ENCODE measurements around the gene PSORS1C1.
"Not testable (repeated sequence)": the region's sequence is repeated elsewhere in the genome, so short reads cannot be mapped to it uniquely, and the experiment has no call there.

PSORS1C1 gene

DNA sequence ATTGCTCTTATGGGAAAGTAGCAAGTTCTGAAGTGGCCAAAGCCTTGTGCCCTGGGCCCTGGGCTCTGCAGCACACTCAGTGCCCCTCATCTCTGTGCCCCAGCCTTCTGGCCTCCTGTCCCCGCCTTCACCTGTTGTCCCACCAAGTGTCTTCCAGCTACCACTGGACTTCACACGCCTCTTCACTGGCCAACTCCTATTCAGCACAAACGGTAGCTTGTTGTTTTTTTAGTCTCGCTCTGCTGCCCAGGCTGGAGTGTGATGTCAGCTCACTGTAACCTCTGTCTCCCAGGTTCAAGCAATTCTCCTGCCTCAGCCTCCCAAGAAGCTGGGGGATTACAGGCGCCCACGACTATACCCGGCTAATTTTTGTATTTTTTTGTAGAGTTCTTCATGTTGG is 38.2 kb downstream of the PSORS1C1 start:
- in situ Hi-C loops (cut with MboI; ENCODE audit: low sequenced_read_pairs): no loop called here

DNA sequence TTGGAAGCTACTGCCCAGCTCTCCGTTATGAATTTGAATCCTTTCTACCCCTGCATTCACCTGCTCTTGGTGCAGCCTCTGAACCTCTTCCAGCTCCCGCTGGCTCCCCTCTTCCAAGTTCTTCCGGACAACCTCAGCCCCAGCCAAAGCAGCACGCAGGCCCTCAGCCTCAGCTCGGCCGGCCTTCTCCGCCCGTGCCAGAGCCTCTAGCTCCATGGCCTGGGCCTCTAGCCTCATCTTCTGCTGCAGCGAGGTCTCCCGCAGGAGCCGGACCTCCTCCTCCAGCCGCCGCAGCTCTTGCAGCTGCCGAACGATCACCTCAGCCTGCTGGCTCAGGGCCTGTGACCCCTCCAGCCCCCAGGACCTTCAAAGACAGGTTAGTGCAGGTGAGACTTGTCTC is 39.8 kb downstream of the PSORS1C1 start:
- in situ Hi-C loops (cut with MboI; ENCODE audit: low sequenced_read_pairs): no loop called here

DNA sequence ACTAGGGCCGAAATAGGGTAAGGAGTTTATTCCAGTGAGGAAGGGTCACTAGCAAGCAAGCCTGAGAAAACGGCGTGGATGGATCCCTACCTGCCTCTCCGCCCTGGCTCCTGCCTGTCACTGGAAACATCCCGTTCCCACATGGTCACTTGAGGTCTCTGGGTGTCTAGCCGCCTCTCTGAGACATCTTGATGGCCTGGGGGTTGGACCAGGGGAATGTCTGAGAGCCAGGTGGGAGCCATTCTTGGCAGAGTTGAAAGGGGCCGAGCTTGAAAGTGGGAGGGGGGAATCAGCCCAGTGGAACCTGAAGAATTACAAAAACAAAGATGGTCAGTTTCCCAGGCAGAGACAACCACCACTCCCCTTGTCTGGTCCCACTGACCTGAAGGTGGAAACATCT is 42.0 kb downstream of the PSORS1C1 start:
- in situ Hi-C loops (cut with MboI; ENCODE audit: low sequenced_read_pairs): no loop called here

DNA sequence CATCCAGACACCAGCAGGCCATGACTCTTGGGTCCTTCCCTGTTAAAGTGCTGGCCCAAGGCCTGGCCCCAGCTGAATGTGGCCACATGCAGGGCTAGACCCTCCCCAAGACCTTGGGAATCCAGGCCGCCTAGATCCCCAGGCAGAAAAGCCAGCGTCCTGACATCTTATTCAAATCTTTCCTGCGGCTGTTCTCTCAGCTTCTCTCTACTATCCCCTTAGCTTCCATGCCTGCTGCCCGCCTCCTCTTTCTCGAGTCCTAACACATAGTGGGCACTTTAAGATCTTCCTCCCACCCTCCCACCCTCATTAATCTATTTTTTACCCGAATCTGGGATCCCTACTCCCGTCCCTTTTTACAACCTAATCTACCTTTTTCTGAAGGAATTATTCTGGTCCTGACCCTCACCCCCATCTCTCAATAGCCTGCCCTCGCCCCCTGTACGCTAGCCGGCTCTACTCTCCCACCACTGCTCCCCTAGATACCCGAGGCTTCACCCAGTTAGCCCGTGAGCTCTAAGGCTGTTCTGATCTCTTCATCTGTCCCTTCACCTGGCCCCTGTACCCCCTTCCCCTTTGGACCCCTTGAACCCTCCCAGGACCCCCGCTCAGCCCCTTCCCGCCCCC is 43.0 kb downstream of the PSORS1C1 start, which contains the start of gene CCHCR1:
Gene CCHCR1, minus strand, starts transcription at position 290 of the 627 bp plus-strand sequence. Its CDS starts 202 bp downstream, at position 88.
- in situ Hi-C loops (cut with MboI; ENCODE audit: low sequenced_read_pairs): no loop called here

DNA sequence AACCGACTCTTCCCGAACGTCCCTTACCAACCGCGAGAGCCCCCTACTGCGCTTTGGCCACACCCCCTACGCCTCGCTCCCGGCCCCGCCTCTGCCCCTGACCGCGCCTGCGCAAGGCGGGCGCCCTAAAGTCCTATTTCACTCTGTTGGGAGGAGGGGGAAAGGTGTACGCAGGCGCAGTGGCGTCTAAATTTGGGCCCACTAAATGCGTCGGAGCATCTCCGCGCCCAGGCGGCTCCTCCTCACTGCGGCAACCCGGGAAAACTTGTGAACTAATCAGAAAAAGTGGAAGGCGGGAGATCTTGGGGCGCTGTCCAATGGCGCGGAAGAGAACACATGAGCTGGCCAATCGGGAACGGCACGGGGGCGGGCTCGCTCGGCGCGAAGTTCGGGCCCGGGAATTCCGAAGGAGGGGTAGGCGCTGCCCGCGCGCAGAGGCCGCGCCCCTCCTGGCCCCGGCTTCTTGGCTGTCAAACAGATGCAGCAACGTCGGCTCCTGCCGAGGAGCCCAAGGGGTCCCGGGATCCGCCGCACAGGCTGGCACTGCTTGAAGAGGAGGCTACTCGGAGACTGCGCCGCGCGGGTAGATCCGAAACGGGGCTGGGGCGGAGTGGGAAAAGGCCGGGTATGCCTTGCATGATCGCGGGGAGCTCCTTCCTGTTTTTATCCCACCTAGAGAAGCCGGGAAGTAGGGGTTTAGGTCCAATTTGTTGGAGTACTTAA is 43.7 kb downstream of the PSORS1C1 start, which contains the start of gene TCF19:
Gene TCF19, plus strand, starts transcription at position 450 of the 723 bp plus-strand sequence. CDS start 881 bp downstream, outside the sequence.
- in situ Hi-C loops (cut with MboI; ENCODE audit: low sequenced_read_pairs): no loop called here

DNA sequence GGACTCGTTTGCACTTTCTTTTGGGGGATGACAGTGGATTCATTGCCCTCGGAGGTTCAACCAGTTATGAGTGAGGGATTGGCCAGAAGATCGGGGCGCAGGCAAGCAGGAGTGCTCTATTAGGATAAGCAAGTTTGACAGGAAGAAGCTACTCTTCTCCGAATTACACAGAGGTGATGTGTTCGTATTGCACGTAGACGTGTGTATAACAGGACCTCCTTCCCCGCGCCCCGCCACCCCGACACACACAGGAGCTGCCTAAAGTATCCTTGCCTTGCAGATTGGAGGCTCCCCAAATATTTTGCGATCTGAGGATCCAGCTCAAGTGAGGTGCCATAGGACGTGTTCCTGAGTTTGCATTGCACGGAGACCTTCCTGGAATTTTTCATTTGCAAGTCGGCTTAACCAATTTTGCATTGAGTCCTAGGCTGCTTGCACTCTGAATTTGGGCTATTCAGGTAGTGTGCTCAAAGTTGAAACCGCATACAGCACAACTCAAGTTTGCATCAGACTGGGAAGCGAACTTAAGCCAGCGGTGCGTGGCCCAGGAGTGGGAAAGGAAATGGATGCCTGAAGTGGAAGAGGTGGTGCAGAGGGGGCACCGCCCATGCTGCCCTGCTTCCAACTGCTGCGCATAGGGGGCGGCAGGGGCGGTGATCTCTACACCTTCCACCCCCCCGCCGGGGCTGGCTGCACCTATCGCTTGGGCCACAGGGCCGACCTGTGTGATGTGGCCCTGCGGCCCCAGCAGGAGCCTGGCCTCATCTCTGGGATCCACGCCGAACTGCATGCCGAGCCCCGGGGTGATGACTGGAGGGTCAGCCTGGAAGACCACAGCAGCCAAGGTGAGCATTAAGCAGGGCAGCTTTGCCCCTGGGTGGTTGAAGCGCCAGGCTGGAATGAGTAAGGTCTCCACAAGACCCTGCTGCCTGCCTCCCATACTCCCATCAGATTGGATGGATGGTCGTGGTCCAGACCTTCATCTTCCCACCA is 44.6 kb downstream of the PSORS1C1 start:
- in situ Hi-C loops (cut with MboI; ENCODE audit: low sequenced_read_pairs): no loop called here

DNA sequence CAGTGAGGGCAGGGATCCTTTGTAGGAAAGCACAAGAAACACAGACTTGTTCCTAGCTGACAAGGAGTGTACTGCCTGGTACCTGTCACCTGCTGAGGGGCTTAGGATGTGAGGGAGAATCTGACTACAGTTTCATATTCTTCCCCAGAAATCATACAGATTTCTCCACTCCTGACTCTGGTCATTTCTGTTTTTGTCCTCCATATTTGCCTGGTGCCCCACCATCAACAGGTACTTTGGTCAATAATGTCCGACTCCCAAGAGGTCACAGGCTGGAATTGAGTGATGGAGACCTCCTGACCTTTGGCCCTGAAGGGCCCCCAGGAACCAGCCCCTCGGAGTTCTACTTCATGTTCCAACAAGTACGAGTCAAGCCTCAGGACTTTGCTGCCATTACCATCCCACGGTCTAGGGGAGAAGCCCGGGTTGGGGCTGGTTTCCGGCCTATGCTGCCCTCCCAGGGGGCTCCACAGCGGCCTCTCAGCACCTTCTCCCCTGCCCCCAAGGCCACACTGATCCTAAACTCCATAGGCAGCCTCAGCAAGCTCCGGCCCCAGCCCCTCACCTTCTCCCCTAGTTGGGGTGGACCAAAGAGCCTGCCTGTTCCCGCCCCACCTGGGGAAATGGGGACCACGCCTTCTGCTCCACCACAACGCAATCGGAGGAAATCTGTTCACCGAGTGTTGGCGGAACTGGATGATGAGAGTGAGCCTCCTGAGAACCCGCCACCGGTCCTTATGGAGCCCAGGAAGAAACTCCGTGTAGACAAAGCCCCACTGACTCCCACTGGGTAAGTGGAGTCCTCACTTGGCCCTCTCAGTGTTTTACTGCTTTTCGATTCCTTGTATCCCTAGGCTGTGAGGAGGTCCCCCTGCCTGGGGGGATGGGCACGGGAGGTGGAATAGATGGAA is 46.9 kb downstream of the PSORS1C1 start:
- in situ Hi-C loops (cut with MboI; ENCODE audit: low sequenced_read_pairs): no loop called here

DNA sequence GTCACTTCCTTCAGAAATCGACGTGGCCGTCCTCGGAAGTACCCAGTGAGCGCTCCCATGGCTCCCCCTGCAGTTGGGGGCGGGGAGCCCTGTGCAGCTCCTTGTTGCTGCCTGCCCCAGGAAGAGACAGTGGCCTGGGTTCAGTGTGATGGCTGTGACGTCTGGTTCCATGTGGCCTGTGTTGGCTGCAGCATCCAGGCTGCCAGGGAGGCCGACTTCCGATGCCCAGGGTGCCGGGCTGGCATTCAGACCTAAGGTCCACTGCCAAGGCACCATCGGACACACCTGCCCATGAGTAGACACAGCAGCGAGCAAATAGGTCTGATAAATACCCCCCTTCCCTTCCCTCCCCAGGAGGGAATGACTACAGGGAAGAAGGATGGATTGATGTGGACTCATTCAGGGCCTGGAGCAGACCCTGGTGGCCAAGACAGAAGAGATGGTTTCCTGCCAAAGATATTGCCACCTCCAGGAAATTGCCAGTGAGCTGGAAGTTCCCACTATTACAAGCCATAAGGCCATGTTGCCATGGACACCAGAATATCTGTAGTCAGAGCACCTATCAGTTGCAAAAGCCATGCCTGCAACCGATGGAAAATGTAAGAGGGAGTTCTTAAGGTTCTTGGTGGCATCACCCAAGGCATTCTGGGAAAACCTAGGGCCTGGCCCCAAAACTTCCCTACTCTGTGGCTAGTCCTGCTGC is 48.0 kb downstream of the PSORS1C1 start:
- in situ Hi-C loops (cut with MboI; ENCODE audit: low sequenced_read_pairs): no loop called here

DNA sequence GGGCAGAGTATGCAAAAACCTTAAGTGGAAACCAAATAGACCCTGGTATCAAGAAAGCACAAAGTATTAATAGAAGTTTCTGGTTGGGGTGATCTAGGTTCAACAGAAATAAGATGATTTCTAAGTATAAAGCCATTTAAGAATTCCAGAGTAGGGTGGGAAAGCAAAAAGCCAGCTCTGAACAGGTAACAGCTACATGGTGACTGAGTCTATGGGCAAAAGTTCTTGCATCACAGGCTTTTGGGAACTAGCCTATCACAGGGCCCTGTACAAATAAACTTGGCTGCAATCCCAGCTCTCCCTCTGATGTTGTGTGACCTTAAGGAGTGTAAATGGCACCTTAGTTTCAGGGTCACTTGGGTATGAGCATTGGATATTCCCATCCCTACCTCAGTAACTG is 49.3 kb downstream of the PSORS1C1 start:
- in situ Hi-C loops (cut with MboI; ENCODE audit: low sequenced_read_pairs): no loop called here

DNA sequence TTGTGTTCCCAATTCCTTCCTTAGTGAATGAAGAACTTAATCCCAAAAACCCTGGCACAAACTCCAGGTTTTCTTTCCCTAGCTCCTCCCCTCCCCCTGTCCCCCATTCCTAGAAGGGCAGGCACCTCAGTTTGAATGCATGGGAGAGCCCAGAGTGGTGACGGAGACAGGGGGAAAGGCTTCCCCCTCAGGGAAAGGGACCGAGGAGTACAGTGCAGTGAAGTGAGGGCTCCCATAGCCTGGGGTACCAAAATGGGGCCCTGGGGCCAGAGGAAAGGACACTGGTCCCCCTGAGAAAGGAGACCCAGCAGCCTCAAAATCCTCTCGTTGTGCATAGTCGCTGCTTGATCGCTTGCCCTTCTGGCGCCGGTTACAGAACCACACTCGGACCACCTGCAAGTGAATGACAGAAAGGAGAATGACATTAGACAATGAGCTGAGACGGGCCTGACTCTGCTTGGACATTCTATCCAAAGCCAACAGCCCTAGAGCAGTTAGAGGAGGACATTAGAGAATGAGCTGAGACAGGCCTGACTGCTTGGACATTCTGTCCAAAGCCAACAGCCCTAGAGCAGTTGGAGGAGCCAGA is 50.0 kb downstream of the PSORS1C1 start:
- in situ Hi-C loops (cut with MboI; ENCODE audit: low sequenced_read_pairs): not testable (repeated sequence)

DNA sequence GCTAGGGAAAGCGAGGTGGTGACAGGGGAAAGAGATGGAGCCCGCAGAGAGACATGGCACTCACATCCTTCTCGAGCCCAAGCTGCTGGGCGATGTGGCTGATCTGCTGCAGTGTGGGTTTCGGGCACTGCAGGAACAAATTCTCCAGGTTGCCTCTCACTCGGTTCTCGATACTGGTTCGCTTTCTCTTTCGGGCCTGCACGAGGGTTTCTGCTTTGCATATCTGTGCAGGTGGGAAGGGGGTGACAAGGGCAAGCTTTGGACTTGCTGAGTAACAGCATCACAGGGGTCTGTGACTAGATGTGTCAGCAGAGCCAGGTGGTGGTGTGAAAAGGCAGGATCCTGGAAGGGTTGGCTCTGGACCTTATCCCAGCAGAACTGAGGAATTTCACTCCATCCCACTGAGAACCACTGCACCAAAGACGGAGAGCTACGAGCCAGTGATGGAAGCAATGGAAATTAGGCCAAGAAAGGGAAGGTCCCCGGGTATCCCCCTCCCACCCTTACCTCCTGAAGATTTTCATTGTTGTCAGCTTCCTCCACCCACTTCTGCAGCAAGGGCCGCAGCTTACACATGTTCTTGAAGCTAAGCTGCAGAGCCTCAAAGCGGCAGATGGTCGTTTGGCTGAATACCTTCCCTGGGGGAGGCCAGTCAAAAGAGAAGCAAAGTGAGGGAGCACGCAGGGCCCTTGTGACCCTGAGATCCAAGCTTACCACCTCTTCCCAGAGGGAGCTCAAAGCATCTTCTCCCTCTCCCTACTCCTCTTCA is 50.6 kb downstream of the PSORS1C1 start:
- in situ Hi-C loops (cut with MboI; ENCODE audit: low sequenced_read_pairs): not testable (repeated sequence)

DNA sequence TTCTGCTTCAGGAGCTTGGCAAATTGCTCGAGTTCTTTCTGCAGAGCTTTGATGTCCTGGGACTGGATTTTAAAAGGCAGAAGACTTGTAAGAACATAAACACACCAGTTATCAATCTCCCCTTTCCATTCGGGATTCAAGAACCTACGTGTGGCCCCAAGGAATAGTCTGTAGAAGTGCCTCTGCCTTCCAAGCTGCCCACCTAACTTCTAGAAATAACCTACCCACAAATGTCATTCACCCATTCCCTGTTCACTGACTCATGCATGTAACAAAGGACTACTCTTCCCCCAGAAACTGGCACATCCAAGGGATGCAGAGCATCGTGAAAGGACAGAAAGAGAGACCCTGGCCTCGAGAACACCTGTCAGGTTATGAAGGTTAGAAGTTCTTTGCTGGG is 51.4 kb downstream of the PSORS1C1 start:
- in situ Hi-C loops (cut with MboI; ENCODE audit: low sequenced_read_pairs): no loop called here

DNA sequence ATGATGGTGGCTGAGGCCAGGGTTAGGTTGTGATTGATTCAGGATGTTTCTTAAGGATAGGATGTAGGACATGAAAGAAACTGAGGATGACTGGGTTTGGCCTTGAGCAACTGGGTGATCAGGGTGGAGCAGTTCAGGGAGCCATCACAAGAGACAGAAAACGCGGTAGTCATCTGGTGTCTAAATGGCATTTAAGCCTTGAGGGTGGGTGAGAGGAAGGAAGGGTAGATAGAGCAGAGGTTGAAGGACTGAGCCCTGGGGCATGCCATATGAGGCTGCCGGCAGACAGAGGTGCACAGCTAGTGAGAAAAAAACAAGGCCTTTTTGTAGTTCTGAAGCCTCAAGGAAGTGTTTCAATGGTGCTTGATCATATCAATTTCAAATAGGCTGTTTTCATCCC is 54.0 kb downstream of the PSORS1C1 start:
- in situ Hi-C loops (cut with MboI; ENCODE audit: low sequenced_read_pairs): no loop called here

DNA sequence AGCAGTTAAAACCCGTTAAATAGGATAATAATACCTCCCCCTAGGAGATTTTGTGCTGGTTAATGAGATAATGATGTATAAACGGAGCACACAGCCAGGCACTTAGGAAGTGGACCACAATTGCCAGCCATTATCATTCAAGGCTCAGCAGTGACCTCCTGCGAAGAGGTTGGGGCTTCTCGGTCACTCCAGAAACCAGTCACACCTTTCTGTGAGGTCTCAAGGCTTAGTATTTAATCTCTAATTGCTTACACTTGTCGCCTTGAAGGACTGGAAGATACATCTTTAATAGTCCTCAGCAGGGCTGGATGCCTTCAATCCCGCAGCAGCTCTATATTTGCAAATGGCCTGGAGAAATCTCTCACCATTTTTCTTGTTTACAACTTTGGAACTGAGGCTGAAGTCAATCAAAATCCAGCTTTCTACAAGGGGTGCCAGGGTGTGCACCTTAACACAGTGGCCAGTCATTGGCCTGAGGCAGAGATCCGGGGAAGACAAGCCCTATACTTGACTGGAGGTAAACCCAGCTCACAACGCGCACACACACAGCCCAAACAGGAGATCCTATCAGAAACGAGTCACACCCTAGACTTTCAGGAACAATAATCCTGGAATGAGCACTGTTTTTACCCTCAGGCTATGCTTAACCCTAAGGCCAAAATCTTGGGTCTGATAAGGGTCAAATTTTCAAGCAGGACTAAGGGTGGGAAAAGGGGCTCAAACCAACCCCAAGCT is 54.7 kb downstream of the PSORS1C1 start:
- in situ Hi-C loops (cut with MboI; ENCODE audit: low sequenced_read_pairs): no loop called here

DNA sequence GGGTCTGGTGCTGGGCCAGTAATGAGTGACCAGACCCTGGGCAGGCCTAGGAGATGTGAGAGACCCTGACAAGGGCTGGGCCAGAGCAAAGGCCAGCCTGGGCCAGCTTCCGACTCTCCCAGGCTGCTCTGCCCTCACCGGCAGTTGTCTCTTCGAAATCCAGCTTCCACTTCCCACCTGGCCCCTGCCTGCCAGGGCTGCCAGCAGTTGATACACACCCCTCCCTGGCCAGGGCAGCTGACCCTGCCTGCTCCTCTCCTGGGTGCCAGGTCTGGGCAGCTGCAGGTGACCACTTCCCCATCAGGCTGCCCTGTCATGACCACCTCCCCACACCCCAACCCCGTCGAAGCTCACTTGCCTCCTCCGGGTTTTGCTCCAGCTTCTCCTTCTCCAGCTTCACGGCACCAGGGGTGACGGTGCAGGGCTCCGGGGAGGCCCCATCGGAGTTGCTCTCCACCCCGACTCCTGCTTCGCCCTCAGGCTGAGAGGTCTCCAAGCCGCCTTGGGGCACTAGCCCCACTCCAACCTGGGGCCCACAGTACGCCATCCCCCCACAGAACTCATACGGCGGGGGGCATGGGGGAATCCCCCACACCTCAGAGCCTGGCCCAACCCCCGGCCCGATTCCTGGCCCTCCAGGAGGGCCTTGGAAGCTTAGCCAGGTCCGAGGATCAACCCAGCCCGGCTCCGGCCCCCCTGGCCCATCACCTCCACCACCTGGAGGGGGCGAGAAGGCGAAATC is 55.4 kb downstream of the PSORS1C1 start:
- in situ Hi-C loops (cut with MboI; ENCODE audit: low sequenced_read_pairs): not testable (repeated sequence)

DNA sequence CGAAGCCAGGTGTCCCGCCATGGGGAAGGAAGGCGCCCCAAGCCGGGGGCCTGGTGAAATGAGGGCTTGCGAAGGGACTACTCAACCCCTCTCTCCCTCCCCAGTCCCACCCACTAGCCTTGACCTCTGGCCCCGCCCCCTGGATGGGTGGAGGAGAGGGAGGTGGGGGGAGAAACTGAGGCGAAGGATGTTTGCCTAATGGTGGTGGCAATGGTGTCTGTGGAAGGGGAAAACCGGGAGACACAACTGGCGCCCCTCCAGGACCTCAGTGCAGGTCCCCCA is 55.9 kb downstream of the PSORS1C1 start, which contains the start of gene POU5F1:
Gene POU5F1, minus strand, starts transcription at position 83 of the 282 bp plus-strand sequence. Its CDS starts 62 bp downstream, at position 21.
- in situ Hi-C loops (cut with MboI; ENCODE audit: low sequenced_read_pairs): no loop called here

DNA sequence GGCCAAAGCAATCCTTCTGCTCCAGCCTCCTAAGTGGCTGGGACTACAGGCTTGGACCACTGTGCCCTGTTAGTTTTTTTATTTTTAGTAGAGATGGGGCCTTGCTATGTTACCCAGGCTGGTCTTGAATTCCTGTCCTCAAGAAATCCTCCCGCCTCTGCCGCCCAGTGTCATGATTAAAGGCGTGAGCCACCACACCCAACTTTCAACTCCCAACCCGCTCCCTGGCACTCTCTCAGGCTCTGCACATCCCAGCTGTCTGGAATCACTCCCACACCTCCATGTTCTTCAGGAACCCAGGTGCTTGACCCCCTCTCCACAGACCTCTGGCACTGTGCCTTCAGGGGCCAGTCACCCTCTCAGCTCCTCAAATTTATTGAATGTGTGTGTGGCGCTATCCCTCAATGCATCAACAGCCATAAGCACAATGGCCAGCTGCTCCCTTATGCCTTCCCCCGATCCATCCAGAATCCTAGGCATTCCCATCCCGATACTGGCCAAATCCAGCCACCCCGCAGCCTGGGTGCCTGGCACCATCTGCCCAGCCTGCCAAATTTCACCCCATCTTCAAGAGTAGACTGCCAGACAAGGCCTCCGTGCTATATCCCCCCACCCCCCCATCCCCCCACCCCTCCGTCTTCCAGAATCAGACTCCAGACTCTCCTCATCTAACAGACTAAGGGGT is 56.5 kb downstream of the PSORS1C1 start:
- in situ Hi-C loops (cut with MboI; ENCODE audit: low sequenced_read_pairs): no loop called here

Data from HL-60/S4 (cell line).